Calu3 (cell line): ENCODE measurements around the gene SOD1. TPM values are rescaled to one million over a fixed set of nuclear protein-coding genes. Genes with fewer than 3 reads are reported as not detected.
"Not testable (repeated sequence)": the region's sequence is repeated elsewhere in the genome, so short reads cannot be mapped to it uniquely, and the experiment has no call there.

Source experiments
- BruUV-seq: library from RNA; stranded (reverse); fragments of 400-500 nt; replicated peaks from 2 replicates; lab custom pipeline; 2021; lab: Mats Ljungman, UMichigan
- CTCF ChIA-PET: fragments of 300-600 bp; sonication (Branson Sonifier 250); formaldehyde crosslinking; loops from one replicate; lab custom pipeline; 2022; ENCODE audit warnings: antibody characterized with exemption; lab: Charles Lee
- DNase-seq: peaks from one replicate; pipeline ENCODE4 v3.0.0; 2022
- H3K27ac Mint-ChIP-seq: one replicate; pipeline ENCODE4 v1.8.0; 2022; ENCODE audit warnings: mixed read lengths; ENCODE audit not compliant: unreplicated experiment
- H3K27me3 Mint-ChIP-seq: one replicate; pipeline ENCODE4 v1.8.0; 2022; ENCODE audit warnings: mixed read lengths; ENCODE audit not compliant: unreplicated experiment
- H3K36me3 Mint-ChIP-seq: one replicate; pipeline ENCODE4 v1.8.0; 2022; ENCODE audit warnings: mild to moderate bottlenecking, moderate library complexity, mixed read lengths; ENCODE audit not compliant: insufficient read depth, unreplicated experiment
- H3K4me1 Mint-ChIP-seq: one replicate; pipeline ENCODE4 v1.8.0; 2022; ENCODE audit warnings: mild to moderate bottlenecking, low read depth, mixed read lengths; ENCODE audit not compliant: unreplicated experiment
- H3K4me3 Mint-ChIP-seq: one replicate; pipeline ENCODE4 v1.8.0; 2022; ENCODE audit warnings: mild to moderate bottlenecking, low read depth, moderate library complexity, mixed read lengths; ENCODE audit not compliant: unreplicated experiment
- H3K9me3 Mint-ChIP-seq: one replicate; pipeline ENCODE4 v1.8.0; 2022; ENCODE audit warnings: low read depth, mixed read lengths; ENCODE audit not compliant: unreplicated experiment
- CTCF ChIP-seq: fragments of 200-600 bp; IDR thresholded peaks from one replicate; pipeline ENCODE4 v1.8.0; 2022; ENCODE audit warnings: antibody characterized with exemption; ENCODE audit not compliant: unreplicated experiment
- intact Hi-C: fragments of 100-400 bp; cut with micrococcal nuclease; formaldehyde crosslinking; loops from one replicate; pipeline ENCODE4 v1.10.0; 2022; ENCODE audit not compliant: unreplicated experiment
- total RNA-seq: library from RNA; stranded (reverse); gene quantifications from 2 replicates; pipeline ENCODE4 v1.2.3, GENCODE V29; 2022

The SOD1 gene
- total RNA-seq, 1 experiment from 2014 or later: 223 TPM

- Mint-ChIP-seq H3K4me1 (peaks cover 9% of the 10 kb centered on the region), H3K36me3 (peaks cover 62% of the 10 kb centered on the region), H3K4me3 (no peak overlapping the region), H3K27me3 (no peaks in the 10 kb centered on the region), H3K27ac (no peak overlapping the region), H3K9me3 (no peaks in the 10 kb centered on the region)
- intact Hi-C loops: no loop called here
- no peak for DNase-seq
- CTCF ChIA-PET: no interaction called here
- no TSS peak for BruUV-seq
- TF ChIP-seq CTCF: no peak
Observed at GRCh38 chr21:31663584-31664249, 4.2 kb downstream of the SOD1 start.

GRCh38 chr21:31665397-31665796 is 5.9 kb downstream of the SOD1 start:
- CTCF ChIA-PET: no interaction called here
- TF ChIP-seq CTCF: no peak
- H3K36me3 Mint-ChIP-seq: peaks cover 56% of the 10 kb centered on the region

GRCh38 chr21:31665869-31666268 is 6.4 kb downstream of the SOD1 start:
- intact Hi-C loops, H3K27ac Mint-ChIP-seq, H3K4me1 Mint-ChIP-seq, H3K27me3 Mint-ChIP-seq, BruUV-seq, DNase-seq, CTCF ChIA-PET, H3K9me3 Mint-ChIP-seq, H3K4me3 Mint-ChIP-seq: not testable (repeated sequence)
- peaks cover 55% of the 10 kb centered on the region for H3K36me3 Mint-ChIP-seq

More at GRCh38 chr21:31665397-31665796, 5.9 kb downstream of the SOD1 start:
- Mint-ChIP-seq H3K4me1 (peaks cover 9% of the 10 kb centered on the region), H3K27me3 (no peaks in the 10 kb centered on the region), H3K27ac (no peak overlapping the region), H3K9me3 (no peaks in the 10 kb centered on the region), H3K4me3 (no peak overlapping the region)
- intact Hi-C loops: no loop called here
- DNase-seq: no peak
- BruUV-seq: no TSS peak

- peaks cover 55% of the 10 kb centered on the region for H3K36me3 Mint-ChIP-seq
- H3K27ac Mint-ChIP-seq: no peak overlapping the region
- no peaks in the 10 kb centered on the region for H3K9me3 Mint-ChIP-seq
- DNase-seq: no peak
- TF ChIP-seq CTCF: no peak
- H3K4me1 Mint-ChIP-seq: peaks cover 1% of the 10 kb centered on the region
- no TSS peak for BruUV-seq
- no peak overlapping the region for H3K4me3 Mint-ChIP-seq
- CTCF ChIA-PET: no interaction called here
- no peaks in the 10 kb centered on the region for H3K27me3 Mint-ChIP-seq
- intact Hi-C loops: no loop called here
Observed at GRCh38 chr21:31666445-31667010, 7.0 kb downstream of the SOD1 start.

GRCh38 chr21:31667132-31667531 is 7.6 kb downstream of the SOD1 start:
- no TSS peak for BruUV-seq
- intact Hi-C loops: no loop called here
- H3K27ac Mint-ChIP-seq: no peak overlapping the region
- no peaks in the 10 kb centered on the region for H3K27me3 Mint-ChIP-seq
- TF ChIP-seq CTCF: no peak
- H3K9me3 Mint-ChIP-seq: no peaks in the 10 kb centered on the region
- peaks cover 60% of the 10 kb centered on the region for H3K36me3 Mint-ChIP-seq
- no peaks in the 10 kb centered on the region for H3K4me1 Mint-ChIP-seq
- CTCF ChIA-PET: no interaction called here
- H3K4me3 Mint-ChIP-seq: no peak overlapping the region
- no peak for DNase-seq
